Ammon's horn (tissue), 1 donor: ENCODE results near the gene AQP11.
"Not testable (repeated sequence)": the region's sequence is repeated elsewhere in the genome, so short reads cannot be mapped to it uniquely, and the experiment has no call there.

Experiments
- DNase-seq: peaks from one replicate; pipeline ENCODE4 v3.0.0-alpha.2; 2016; ENCODE audit warnings: low spot score

The AQP11 gene, protein sequence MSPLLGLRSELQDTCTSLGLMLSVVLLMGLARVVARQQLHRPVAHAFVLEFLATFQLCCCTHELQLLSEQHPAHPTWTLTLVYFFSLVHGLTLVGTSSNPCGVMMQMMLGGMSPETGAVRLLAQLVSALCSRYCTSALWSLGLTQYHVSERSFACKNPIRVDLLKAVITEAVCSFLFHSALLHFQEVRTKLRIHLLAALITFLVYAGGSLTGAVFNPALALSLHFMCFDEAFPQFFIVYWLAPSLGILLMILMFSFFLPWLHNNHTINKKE

GRCh38 chr11:77589521-77590193 lies at the start of gene AQP11:
Gene AQP11 (plus strand): TSS chr11:77589953. CDS start chr11:77589993, 40 bp downstream.
- peak; percentile 86 for DNase-seq

DNA sequence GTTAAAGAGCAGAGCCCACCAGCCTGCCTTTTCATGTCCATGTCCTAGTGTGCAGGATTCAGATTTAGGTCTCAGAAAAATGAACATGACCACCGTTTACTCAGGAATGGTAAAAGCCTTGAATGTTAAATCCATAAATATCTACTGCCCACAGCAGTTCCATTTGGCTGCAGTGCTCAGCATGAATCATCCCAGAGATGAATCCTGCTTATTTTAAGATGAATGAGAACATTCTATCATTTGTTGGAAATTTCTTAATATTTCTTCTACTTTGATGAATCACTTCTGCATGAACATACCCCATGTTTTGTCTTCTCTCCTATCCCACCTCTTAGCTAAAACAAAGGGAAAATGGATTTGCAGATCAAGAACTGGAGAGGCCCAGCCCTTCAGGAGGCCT lies 47.5 kb upstream of the AQP11 start:
- peak; percentile 19 for DNase-seq

DNA sequence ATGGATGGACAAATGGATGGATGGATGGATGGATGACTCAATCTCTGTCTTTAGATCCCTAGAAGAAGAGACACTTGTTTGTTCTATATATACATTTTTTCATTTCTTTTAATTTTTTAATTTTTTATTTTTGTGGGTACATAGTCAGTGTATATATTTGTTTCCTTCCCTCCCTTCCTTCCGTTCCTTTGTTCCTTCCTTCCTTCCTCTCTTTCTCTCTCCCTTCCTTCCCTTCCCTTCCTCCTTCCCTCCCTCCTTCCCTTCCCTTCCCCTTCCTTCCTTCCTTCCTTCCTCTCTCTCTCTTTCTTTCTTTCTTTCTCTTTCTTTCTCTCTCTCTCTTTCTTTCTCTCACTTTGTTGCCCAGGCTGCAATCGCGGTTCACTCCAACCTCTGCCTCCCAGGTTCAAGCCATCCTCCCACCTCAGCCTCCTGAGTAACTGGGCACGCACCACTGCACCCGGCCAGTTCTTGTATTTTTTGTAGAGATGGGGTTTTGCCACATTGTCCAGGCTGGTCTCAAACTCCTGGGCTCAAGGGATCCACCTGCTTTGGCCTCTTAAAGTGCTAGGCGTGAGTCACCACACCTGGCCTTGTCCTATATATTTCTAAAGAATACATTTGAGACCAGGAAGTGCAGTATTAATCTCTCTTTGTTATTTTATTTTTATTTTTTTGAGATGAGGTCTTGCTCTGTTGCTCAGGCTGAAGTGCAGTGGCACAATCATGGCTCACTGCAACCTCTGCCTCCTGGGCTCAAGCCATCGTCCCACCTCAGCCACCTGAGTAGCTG lies 42.5 kb upstream of the AQP11 start:
- DNase-seq: no peak

- DNase-seq: peak; percentile 87
Observed at GRCh38 chr11:77547863-77548551, 41.7 kb upstream of the AQP11 start.

- no peak for DNase-seq
Observed at GRCh38 chr11:77548552-77549445, 41.0 kb upstream of the AQP11 start.

- not testable (repeated sequence) for DNase-seq
Observed at GRCh38 chr11:77551426-77551825, 38.3 kb upstream of the AQP11 start.

GRCh38 chr11:77557553-77557952 lies 32.2 kb upstream of the AQP11 start:
- peak; percentile 33 for DNase-seq

DNA sequence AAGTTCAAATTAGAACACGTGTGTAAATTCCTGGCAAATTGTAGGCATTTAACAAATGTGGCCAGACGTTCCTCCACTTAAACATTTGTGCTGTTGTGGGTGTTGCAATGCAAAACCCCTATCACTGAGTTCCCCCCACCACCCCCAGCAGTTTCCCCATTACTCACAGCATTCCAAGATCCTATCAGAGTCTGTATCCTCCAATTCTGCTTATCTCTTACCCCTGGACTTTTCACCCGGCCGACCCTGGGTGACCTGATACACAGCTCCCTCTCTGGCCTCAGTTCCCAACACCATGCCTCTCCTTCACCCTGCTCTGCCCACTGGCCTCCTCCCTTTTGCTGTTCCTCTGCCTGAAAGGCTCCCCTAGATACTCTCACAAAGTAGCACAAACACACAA lies 31.4 kb upstream of the AQP11 start:
- no peak for DNase-seq

DNA sequence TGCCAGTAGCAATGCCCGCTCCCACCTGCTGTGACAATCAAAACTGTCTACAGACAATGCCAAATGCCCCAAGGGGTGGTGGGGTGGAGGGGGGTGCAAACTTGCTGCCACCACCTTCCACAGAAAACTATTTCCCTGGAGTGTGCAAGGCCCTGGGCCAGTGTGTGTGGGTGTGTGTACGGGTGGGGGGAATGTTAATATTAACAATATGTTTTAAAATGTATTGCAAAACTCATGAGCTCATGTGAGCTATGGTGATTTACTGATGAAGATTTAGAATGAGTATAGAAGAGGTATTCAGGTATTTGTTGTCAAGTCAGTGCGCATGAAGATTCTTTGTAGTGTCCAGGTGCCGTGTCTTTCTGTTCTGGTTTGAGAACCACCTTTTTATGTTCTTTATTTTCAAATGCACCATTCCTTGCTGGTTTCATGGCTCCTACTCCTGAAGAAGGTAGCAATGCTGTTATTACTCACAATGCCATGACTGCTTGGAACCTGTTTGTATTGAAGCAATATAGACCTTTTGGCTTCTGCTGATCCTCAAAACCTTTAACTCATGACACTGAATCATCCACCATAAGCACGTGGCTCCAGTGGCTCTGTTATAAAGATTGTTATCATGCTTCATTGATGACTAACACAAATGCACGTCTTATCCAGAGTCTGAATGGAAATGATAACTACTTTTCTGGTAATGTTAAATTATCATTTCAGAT lies 29.9 kb upstream of the AQP11 start:
- no peak for DNase-seq

DNA sequence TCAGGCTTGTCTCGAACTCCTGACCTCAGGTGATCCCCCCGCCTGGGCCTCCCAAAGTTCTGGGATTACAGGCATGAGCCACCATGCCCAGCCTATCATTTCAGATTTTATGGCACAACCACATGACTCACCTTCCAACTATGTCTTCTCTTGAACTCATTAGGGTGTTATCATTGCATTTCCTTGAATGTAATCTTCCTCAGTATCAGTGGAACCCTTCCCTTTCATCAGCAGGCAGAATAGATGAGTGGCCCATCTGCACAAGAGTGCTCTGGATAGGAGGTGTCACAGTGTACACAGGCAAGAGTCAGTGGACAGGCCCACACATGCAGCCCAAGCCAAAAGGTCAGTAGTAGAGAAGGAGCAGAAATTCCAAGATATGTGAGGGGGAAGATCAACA lies 29.1 kb upstream of the AQP11 start:
- DNase-seq: no peak

DNA sequence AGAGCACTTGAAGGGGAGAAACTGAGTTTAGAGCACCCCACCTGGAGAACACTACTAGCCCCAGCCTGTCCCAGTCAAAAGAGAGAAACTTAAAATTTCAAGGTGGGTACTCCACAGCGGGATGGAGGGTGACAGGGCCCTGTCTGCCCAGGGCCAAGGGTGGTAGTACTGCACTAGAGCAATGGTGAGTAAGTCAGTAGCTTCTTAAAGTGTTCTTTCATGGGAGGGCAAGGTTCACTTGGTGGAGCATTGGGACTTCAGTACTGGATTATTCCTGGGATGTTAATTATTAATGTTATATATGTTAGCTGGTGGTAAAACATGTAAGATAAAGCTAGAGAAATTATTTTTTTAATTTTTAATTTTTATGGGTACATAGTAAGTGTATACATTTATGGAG lies 28.5 kb upstream of the AQP11 start:
- no peak for DNase-seq

- DNase-seq: no peak
Observed at GRCh38 chr11:77568306-77568705, 21.4 kb upstream of the AQP11 start.

DNA sequence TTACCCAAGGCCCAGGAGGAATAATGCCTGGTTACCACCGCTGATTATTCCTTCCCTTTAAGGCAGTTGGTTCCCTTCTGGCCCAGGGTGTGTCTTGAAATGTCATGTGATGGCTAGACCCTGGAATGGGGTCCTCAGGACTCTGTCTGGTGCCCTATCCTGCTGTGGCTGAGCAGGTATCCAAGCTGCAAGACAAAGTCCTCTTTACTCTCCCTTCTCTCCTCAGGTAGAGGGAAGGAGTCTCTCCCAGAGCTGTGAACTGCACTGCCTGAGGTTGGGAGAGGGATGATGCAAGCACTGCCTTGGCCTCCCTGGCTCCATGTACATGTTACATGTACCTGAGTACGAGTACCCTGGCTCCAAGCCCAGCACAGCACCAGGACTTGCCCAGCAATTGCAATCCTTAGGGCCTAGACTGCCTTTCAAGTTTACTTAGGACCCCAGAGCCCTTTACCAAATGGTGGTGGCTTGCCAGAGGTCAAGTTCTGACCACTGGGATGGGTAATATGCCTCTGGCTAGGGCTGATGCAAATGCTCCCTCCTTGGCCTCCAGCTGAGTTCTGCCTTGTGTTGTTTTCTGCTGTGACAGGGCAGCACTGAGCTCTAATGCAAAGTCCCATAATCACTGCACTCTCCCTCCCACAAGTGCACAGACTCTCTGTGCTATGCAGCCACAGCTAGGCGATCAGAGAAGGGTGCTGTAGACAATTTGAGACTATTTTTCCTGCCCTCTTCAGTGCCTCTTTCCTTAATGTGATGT lies 20.7 kb upstream of the AQP11 start:
- DNase-seq: no peak

GRCh38 chr11:77569676-77570070 lies 20.1 kb upstream of the AQP11 start:
- no peak for DNase-seq

- DNase-seq: not testable (repeated sequence)
Observed at GRCh38 chr11:77570896-77571295, 18.9 kb upstream of the AQP11 start.

- not testable (repeated sequence) for DNase-seq
Observed at GRCh38 chr11:77575428-77575827, 14.3 kb upstream of the AQP11 start.

DNA sequence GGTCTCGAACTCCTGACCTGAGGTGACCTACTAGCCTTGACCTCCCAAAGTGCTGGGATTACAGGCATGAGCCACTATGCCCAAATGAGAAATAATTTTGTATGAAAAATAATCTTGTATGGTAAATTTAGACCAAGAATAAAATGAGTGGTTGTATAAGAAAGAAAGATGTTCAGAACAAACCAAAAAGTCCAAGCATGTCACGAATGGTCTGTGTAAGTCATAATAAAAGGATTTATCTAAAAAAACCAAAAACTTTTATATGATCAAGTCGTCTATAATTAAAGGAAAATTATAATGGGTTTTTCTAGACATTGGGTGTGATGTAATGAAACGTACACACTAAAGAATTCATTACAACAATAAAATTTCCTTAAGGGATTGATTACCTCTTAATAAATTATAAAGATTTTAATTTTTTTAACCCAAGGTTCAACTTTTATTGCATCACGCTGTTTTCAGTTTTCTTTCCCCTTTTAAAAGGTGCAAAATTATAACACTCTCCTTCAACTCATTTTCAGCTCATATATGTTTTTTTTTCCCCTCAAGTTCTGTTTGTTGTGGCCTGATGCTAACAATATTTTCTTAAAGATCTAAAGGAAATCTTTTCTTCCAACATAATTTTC lies 8.9 kb upstream of the AQP11 start:
- DNase-seq: no peak

GRCh38 chr11:77589181-77589520 lies 602 bp upstream of the AQP11 start:
- no peak for DNase-seq

- DNase-seq: peak; percentile 66
Observed at GRCh38 chr11:77590194-77590782, 535 bp downstream of the AQP11 start.
